Tibial artery (tissue), 4 donors: Measurements from ENCODE around the gene PAMR1.
A peak's percentile ranks its signal among the peaks of the same experiment; 100 is the strongest.

Source experiments
- DNase-seq, 2 donors: peaks; one replicate each; pipeline ENCODE4 v3.0.0-alpha.2; 2019
- H3K27ac ChIP-seq, 2 donors: fragments of 200-600 bp; sonication (generic) in 1 of 2; 1 replicate in 1 of 2; 2 replicates in 1 of 2; pipeline ENCODE4 v1.5.1; 2018 to 2019; ENCODE audit warnings: mild to moderate bottlenecking in 1 of 2
- H3K27me3 ChIP-seq, 2 donors: fragments of 200-600 bp; sonication (generic) in 1 of 2; one replicate each; pipeline versions ENCODE4 v1.5.1 to v1.6.0; 2016 to 2019
- H3K36me3 ChIP-seq, 3 donors: fragments of 200-600 bp; sonication (generic) in 2 of 3; one replicate each; pipeline ENCODE4 v1.5.1; 2016 to 2019; ENCODE audit warnings: mild to moderate bottlenecking in 2 of 3
- H3K4me1 ChIP-seq, 4 donors: fragments of 200-600 bp; sonication (generic) in 2 of 4; 1 replicate in 3 of 4; 2 replicates in 1 of 4; pipeline ENCODE4 v1.5.1; 2016 to 2019
- H3K4me3 ChIP-seq, 2 donors: fragments of 200-600 bp; sonication (generic) in 1 of 2; 1 replicate in 1 of 2; 2 replicates in 1 of 2; pipeline ENCODE4 v1.5.1; 2018 to 2019; ENCODE audit warnings: mild to moderate bottlenecking in 2 of 2
- H3K9me3 ChIP-seq, 3 donors: fragments of 200-600 bp; sonication (generic) in 1 of 3; one replicate each; pipeline ENCODE4 v1.5.1; 2016 to 2019
- intact Hi-C: fragments of 100-400 bp; cut with DNase I; formaldehyde crosslinking; loops from one replicate; pipeline ENCODE4 v1.15.0; 2023; ENCODE audit warnings: low total_unique reads
- TF ChIP-seq, protein P1 (sequence below), 2 experiments: fragments of 200-600 bp in 1 of 2; fragments of 450-650 bp in 1 of 2; IDR thresholded peaks; one replicate each; pipeline ENCODE4 v1.5.1; 2017 to 2019; ENCODE audit warnings: antibody characterized with exemption in 2 of 2, mild to moderate bottlenecking in 1 of 2, moderate library complexity in 1 of 2

PAMR1 gene

GRCh38 chr11:35486934-35487333, 38.5 kb downstream of the PAMR1 start:
- Histone ChIP-seq H3K27ac (no peak overlapping the region), H3K36me3 (no peaks in the 10 kb centered on the region), H3K4me1 (peaks cover 0 to 7% (median 0%) of the 10 kb centered on the region in 4 donors), H3K27me3 (peaks cover 0 to 12% of the 10 kb centered on the region in 2 donors), H3K4me3 (no peak overlapping the region), H3K9me3 (peaks cover 0 to 8% (median 0%) of the 10 kb centered on the region in 3 donors)
- intact Hi-C loops = no loop called here
- TF ChIP-seq, protein P1, sequence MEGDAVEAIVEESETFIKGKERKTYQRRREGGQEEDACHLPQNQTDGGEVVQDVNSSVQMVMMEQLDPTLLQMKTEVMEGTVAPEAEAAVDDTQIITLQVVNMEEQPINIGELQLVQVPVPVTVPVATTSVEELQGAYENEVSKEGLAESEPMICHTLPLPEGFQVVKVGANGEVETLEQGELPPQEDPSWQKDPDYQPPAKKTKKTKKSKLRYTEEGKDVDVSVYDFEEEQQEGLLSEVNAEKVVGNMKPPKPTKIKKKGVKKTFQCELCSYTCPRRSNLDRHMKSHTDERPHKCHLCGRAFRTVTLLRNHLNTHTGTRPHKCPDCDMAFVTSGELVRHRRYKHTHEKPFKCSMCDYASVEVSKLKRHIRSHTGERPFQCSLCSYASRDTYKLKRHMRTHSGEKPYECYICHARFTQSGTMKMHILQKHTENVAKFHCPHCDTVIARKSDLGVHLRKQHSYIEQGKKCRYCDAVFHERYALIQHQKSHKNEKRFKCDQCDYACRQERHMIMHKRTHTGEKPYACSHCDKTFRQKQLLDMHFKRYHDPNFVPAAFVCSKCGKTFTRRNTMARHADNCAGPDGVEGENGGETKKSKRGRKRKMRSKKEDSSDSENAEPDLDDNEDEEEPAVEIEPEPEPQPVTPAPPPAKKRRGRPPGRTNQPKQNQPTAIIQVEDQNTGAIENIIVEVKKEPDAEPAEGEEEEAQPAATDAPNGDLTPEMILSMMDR (IDR thresholded peaks at IDR 0.05) = no peak
- no peak for DNase-seq

DNA sequence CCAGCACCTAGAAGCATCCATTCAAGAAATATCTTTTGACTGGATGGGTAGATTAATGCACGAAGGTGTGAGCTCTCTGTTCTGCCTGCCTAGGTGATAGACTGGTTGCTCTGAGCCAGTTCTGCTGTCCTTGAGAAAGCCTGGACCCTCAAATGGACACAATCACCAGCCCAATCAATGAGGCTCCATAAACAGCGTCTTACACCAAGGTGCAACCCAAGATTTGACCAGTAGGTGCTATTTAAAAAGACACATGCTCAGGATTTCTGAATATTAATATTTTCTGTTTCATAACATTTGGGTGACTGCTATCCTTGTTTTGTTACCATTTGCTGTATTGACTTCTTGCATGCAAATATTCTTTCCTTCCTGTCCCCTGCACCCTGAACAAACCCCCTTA, 39.0 kb downstream of the PAMR1 start:
- no peak for DNase-seq
- H3K9me3 ChIP-seq = peaks cover 0 to 8% (median 0%) of the 10 kb centered on the region in 3 donors
- H3K36me3 ChIP-seq = no peaks in the 10 kb centered on the region
- TF ChIP-seq, protein P1 (IDR thresholded peaks at IDR 0.05) = no peak
- intact Hi-C loops = no loop called here
- no peak overlapping the region for H3K4me3 ChIP-seq
- peaks cover 0 to 12% of the 10 kb centered on the region in 2 donors for H3K27me3 ChIP-seq
- no peak overlapping the region for H3K27ac ChIP-seq
- H3K4me1 ChIP-seq = peaks cover 0 to 7% (median 0%) of the 10 kb centered on the region in 4 donors

DNA sequence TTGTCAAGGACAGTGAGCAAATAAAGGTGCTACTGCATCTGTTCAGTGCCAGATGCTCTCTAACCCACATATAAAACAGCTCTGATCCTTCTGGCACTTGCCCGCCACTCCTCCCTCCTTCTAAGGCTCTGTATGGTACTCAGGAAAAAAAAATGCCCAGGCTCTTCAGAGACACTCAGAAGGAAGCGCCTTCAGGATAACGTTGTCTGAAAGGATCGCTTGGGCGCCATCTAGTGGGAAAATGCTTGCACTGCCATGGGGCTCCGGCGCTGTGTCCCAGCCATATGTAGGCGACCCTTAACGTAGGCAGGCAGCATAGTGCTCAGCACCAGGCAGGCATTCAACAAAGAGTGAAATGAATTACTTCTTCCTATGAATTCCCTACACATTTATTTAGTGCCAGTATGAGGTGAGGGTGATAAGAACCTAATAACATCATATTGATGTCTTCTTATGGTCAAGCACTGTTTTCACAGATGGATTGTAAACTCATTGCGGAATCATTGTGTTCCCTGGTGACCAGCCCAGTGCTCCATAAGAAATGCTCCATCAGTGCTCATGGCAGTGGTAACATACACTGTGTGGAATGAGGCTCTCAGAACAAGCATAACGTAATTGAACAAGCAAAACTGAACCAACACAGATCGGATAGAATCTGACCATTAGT, 39.6 kb downstream of the PAMR1 start:
- intact Hi-C loops = no loop called here
- Histone ChIP-seq H3K4me1 (peaks cover 0 to 7% (median 0%) of the 10 kb centered on the region in 4 donors), H3K36me3 (no peaks in the 10 kb centered on the region), H3K4me3 (no peak overlapping the region), H3K27ac (no peak overlapping the region), H3K27me3 (peaks cover 0 to 12% of the 10 kb centered on the region in 2 donors), H3K9me3 (peaks cover 0 to 12% (median 0%) of the 10 kb centered on the region in 3 donors)
- TF ChIP-seq, protein P1 (IDR thresholded peaks at IDR 0.05) = peak; percentile 85 to 92
- DNase-seq = peak; percentile 65 to 77

DNA sequence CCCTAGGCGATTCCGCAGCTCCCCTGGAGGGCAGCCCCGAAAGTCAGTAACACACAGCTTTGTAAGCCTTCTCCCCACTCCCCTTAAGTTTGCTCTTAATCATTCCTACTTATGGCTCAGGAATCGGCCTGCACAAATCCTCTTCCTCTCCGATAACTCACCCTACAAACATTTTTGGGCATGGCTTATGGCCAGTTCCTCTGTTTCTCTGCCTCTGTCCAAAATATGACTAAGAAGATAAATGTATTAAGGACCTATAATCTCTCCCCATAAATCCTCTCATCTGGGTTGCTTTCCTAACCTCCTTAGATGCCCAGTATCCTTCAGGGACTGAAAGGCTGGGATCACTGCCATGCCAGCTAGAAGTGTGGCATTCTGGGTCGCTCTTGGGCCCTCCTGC, 41.0 kb downstream of the PAMR1 start:
- no peak for DNase-seq
- Histone ChIP-seq H3K36me3 (no peaks in the 10 kb centered on the region), H3K27me3 (peaks cover 0 to 12% of the 10 kb centered on the region in 2 donors), H3K27ac (no peak overlapping the region), H3K4me3 (no peak overlapping the region), H3K4me1 (peaks cover 0 to 7% (median 0%) of the 10 kb centered on the region in 4 donors), H3K9me3 (peaks cover 0 to 15% (median 0%) of the 10 kb centered on the region in 3 donors)
- intact Hi-C loops = no loop called here
- TF ChIP-seq, protein P1 (IDR thresholded peaks at IDR 0.05) = no peak

DNA sequence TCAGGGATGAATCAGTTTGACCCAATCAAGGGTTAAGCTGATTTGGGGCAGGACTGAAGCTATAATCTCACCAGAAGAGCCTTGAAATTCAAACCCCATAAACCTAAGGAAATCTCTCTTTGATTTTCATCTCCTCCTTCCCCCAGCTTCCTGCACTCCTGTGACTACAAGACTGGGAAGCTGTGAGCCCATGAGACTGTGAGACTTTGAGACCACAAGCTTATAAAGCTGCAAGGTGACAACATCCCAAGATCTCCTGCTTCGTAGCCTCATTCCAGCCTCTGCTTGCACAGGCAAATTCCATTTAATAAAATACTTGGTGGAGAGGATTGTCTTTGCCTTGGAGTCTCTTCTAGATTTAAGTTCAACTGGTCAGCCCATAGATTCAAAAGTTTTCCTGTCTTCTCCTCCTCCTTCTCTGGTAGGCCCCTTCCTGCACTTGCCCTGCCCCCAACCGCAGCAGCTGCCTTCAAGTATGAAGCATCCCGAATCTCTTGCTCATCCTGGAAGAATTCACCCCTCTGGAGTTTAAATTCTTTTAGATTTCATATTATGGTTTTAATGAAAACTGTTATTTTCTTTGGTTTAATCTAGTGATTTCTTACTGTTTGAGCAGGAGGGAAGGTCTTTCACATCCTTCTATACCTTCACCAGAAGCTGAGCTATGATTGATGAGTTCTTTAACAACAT, 42.1 kb downstream of the PAMR1 start:
- Histone ChIP-seq H3K9me3 (peaks cover 0 to 15% (median 0%) of the 10 kb centered on the region in 3 donors), H3K27ac (no peak overlapping the region), H3K4me1 (peaks cover 0 to 11% (median 0%) of the 10 kb centered on the region in 4 donors), H3K4me3 (no peak overlapping the region), H3K36me3 (no peaks in the 10 kb centered on the region), H3K27me3 (peaks cover 0 to 7% of the 10 kb centered on the region in 2 donors)
- TF ChIP-seq, protein P1 (IDR thresholded peaks at IDR 0.05) = no peak
- no peak for DNase-seq
- intact Hi-C loops = no loop called here
